CD8-positive, alpha-beta memory T cell (primary cell): ENCODE results near the gene CHL1. TPM values are rescaled to one million over a fixed set of nuclear protein-coding genes. Genes with fewer than 3 reads are reported as not detected.

Source experiments
- CTCF ChIA-PET: fragments of 350-600 bp; sonication (Branson Sonifier 250); formaldehyde crosslinking; loops from one replicate; lab custom pipeline; 2021; ENCODE audit warnings: antibody characterized with exemption; lab: Charles Lee
- POLR2A ChIA-PET: fragments of 350-600 bp; sonication (Branson Sonifier 250); formaldehyde crosslinking; loops from one replicate; lab custom pipeline; 2021; ENCODE audit warnings: antibody characterized with exemption; lab: Charles Lee
- DNase-seq, 5 donors: peaks; one replicate each; pipeline versions ENCODE4 v3.0.0 to v3.0.0-alpha.2; 2020 to 2022; ENCODE audit warnings: mixed read lengths in 1 of 5
- H3K27ac ChIP-seq: one replicate; pipeline ENCODE4 v1.7.0; 2013; ENCODE audit warnings: low read depth, mild to moderate bottlenecking, low read length, moderate library complexity
- H3K27me3 ChIP-seq: 2 replicates; pipeline ENCODE4 v1.7.0; 2013; ENCODE audit warnings: low read length, mild to moderate bottlenecking; ENCODE audit not compliant: insufficient read depth, poor library complexity, severe bottlenecking
- H3K36me3 ChIP-seq: 2 replicates; pipeline ENCODE4 v1.7.0; 2013; ENCODE audit warnings: mild to moderate bottlenecking, low read length, moderate library complexity; ENCODE audit not compliant: insufficient read depth
- H3K4me1 ChIP-seq: 2 replicates; pipeline ENCODE4 v1.7.0; 2013; ENCODE audit warnings: mild to moderate bottlenecking, low read length, moderate library complexity; ENCODE audit not compliant: insufficient read depth
- H3K4me3 ChIP-seq: 2 replicates; pipeline ENCODE4 v1.7.0; 2013; ENCODE audit warnings: mild to moderate bottlenecking, low read length
- H3K9me3 ChIP-seq: 2 replicates; pipeline ENCODE4 v1.7.0; 2013; ENCODE audit warnings: mild to moderate bottlenecking, low read length
- H3K27ac Mint-ChIP-seq, 8 donors: one replicate each; pipeline ENCODE4 v1.8.0; 2020 to 2021; ENCODE audit warnings: mixed read lengths in 8 of 8, mild to moderate bottlenecking in 6 of 8, inconsistent platforms in 3 of 8, moderate library complexity in 3 of 8
- H3K27me3 Mint-ChIP-seq, 2 donors: one replicate each; pipeline ENCODE4 v1.8.0; 2020 to 2021; ENCODE audit warnings: mixed read lengths in 2 of 2, mild to moderate bottlenecking in 1 of 2, moderate library complexity in 1 of 2
- H3K36me3 Mint-ChIP-seq, 3 donors: one replicate each; pipeline ENCODE4 v1.8.0; 2020 to 2021; ENCODE audit warnings: mixed read lengths in 3 of 3, inconsistent platforms in 1 of 3, mild to moderate bottlenecking in 1 of 3
- H3K4me1 Mint-ChIP-seq, 3 donors: one replicate each; pipeline ENCODE4 v1.8.0; 2020 to 2021; ENCODE audit warnings: mixed read lengths in 3 of 3, inconsistent platforms in 1 of 3, mild to moderate bottlenecking in 1 of 3
- H3K4me3 Mint-ChIP-seq, 7 donors: one replicate each; pipeline ENCODE4 v1.8.0; 2020 to 2021; ENCODE audit warnings: mixed read lengths in 7 of 7, mild to moderate bottlenecking in 6 of 7, moderate library complexity in 4 of 7, inconsistent platforms in 2 of 7
- H3K9me3 Mint-ChIP-seq, 5 donors: one replicate each; pipeline ENCODE4 v1.8.0; 2020 to 2022; ENCODE audit warnings: mixed read lengths in 5 of 5, mild to moderate bottlenecking in 3 of 5, moderate library complexity in 2 of 5, inconsistent platforms in 1 of 5
- polyA plus RNA-seq: library from polyadenylated mRNA; unstranded; fragments of 300-500 nt; fragmentation: Illumina TruSeq; gene quantifications from one replicate; pipeline ENCODE4 v1.2.3, GENCODE V29; 2021
- total RNA-seq, 2 experiments: library from RNA; stranded (reverse); gene quantifications; one replicate each; pipeline ENCODE4 v1.2.3, GENCODE V29; 2021

CHL1 gene
- total and polyA plus RNA-seq, 3 experiments from 2014 or later = not detected

DNA sequence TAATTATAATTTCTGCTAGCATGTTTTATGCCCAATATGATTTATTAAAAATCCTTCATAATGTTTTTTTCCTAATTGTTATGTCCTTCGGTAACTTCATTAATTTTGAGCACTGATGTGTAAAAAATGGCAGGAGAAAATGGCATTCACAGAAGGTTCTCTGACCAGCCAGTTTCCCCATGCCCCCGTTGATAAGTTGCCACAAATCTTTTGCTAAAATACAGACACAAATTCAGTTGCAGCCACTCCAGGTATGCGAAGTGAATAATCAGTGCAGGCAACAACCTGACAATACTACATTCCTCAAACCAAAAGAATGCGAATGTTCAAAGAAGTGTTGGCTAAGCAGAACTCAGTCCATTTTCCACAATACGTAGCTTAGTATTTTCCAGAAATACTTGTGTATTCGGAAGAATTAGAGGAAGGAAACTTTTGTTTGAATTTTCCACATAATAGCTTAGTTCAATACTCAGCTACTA lies 32.7 kb downstream of the CHL1 start:
- Mint-ChIP-seq H3K9me3 (peaks cover 0 to 17% (median 6%) of the 10 kb centered on the region in 5 donors), H3K27ac (no peak overlapping the region), H3K36me3 (no peaks in the 10 kb centered on the region), H3K27me3 (no peaks in the 10 kb centered on the region), H3K4me1 (no peaks in the 10 kb centered on the region), H3K4me3 (no peak overlapping the region)
- no peaks in the 10 kb centered on the region for H3K27me3 ChIP-seq
- ChIA-PET CTCF (no interaction called here), POLR2A (no interaction called here)
- DNase-seq = no peak
- H3K36me3 ChIP-seq = no peaks in the 10 kb centered on the region
- no peak overlapping the region for H3K4me3 ChIP-seq
- H3K4me1 ChIP-seq = no peaks in the 10 kb centered on the region
- no peak overlapping the region for H3K27ac ChIP-seq
- H3K9me3 ChIP-seq = no peaks in the 10 kb centered on the region

DNA sequence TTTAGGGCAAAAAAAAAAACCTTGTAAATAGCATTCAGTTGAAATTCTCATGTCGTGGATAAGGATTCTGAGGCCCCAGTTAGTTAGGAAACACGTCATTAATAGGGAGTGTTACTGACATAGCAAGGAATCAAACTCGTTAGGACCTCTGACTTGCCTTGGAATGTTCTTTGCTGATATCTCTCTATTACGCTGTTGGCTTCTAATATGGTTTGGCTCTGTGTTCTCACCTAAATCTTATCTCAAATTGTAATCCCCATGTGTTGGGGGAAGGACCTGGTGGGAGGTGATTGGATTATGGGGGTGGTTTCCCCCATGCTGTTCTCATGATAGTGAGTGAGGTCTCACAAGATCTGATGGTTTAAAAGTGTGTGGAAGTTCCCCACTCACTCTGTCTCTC lies 40.3 kb downstream of the CHL1 start:
- DNase-seq = no peak
- Mint-ChIP-seq H3K27ac (no peak overlapping the region), H3K4me1 (no peaks in the 10 kb centered on the region), H3K36me3 (no peaks in the 10 kb centered on the region), H3K27me3 (no peaks in the 10 kb centered on the region), H3K9me3 (peaks cover 4 to 17% (median 6%) of the 10 kb centered on the region in 5 donors), H3K4me3 (no peak overlapping the region)
- no peaks in the 10 kb centered on the region for H3K36me3 ChIP-seq
- H3K4me3 ChIP-seq = no peak overlapping the region
- H3K4me1 ChIP-seq = no peaks in the 10 kb centered on the region
- H3K9me3 ChIP-seq = no peaks in the 10 kb centered on the region
- ChIA-PET CTCF (no interaction called here), POLR2A (no interaction called here)
- no peak overlapping the region for H3K27ac ChIP-seq
- no peaks in the 10 kb centered on the region for H3K27me3 ChIP-seq

DNA sequence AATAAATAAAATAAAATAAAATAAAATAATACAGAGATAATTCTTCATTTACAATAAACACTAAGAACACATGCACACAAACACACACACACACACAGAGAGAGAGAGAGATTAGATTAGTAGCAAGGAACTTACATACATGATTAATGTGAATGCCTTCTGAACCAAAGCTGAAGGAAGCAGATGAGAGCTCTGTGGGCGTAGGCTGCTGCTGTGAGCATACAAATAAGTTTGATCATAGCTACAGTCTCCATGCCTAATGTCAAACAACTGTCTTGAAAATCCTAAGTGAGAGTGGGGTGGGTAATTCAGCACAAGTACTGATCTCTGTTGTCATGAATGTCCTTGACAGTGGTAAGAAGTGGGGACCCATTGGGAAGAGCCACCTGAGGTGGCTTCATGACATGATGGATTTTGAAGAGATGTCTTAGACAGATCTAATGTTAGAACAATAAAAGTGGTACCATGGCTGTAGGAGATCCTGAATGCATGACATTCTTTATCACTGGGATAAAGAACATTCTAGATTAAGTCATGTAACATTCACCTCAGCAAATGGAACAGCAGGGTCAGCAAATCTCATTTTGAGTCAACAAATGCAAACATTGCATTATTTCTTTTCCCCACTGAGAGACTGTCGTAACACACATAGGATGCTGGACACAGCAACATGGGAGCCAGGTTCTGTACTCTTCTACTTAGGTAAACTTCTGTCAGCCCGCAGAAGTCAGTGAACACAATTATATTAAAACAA lies 46.2 kb downstream of the CHL1 start:
- Mint-ChIP-seq H3K27me3 (no peaks in the 10 kb centered on the region), H3K27ac (no peak overlapping the region), H3K4me3 (no peak overlapping the region), H3K4me1 (no peaks in the 10 kb centered on the region), H3K9me3 (peaks cover 0 to 19% (median 6%) of the 10 kb centered on the region in 5 donors), H3K36me3 (no peaks in the 10 kb centered on the region)
- CTCF ChIA-PET = no interaction called here
- POLR2A ChIA-PET = no interaction called here
- Histone ChIP-seq H3K27ac (no peak overlapping the region), H3K4me1 (no peaks in the 10 kb centered on the region), H3K27me3 (no peaks in the 10 kb centered on the region), H3K36me3 (no peaks in the 10 kb centered on the region), H3K9me3 (no peaks in the 10 kb centered on the region), H3K4me3 (no peak overlapping the region)
- no peak for DNase-seq

DNA sequence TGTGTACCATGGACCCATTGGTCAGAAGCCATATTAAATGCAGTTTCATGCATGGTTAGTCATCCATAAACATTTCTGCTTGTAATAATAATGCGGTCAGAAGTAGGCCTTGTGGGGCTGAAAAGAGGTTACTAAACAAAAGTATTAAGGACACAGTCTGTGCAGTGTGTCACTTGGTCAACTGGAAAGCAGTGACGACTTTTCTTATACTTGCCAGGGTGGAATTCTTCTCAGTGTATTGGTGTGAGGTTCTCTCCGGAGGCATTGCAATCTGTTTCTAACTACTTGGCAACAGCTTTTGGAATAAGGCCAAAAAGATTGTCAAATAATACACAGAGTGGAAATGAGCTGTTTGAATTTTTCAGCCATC lies 46.8 kb downstream of the CHL1 start:
- Mint-ChIP-seq H3K36me3 (no peaks in the 10 kb centered on the region), H3K27me3 (no peaks in the 10 kb centered on the region), H3K9me3 (peaks cover 0 to 19% (median 6%) of the 10 kb centered on the region in 5 donors), H3K27ac (no peak overlapping the region), H3K4me1 (no peaks in the 10 kb centered on the region), H3K4me3 (no peak overlapping the region)
- Histone ChIP-seq H3K9me3 (no peaks in the 10 kb centered on the region), H3K36me3 (no peaks in the 10 kb centered on the region), H3K4me3 (no peak overlapping the region), H3K4me1 (no peaks in the 10 kb centered on the region), H3K27ac (no peak overlapping the region), H3K27me3 (no peaks in the 10 kb centered on the region)
- no peak for DNase-seq
- CTCF ChIA-PET = no interaction called here
- POLR2A ChIA-PET = no interaction called here

DNA sequence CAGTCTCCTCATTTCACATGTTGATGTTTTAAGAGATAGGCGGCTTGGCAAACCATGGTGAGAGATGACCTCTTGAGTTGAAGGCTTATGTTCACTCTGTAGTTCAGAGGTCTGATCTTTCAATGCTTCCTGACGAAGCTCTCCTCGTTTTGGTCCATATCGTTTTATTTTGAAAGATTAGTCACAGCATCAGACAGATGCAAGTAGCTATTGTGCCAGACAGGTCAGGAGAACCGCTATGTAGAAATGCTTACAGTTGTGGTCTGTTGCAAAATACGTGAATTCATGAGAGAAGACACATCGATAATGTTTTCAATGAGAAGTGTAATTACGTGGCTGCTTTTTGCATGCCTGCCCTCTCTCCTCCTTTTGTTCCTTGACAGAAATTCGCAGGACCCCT lies 47.5 kb downstream of the CHL1 start:
- H3K27ac Mint-ChIP-seq = no peak overlapping the region
- DNase-seq = no peak
- Histone ChIP-seq H3K9me3 (no peaks in the 10 kb centered on the region), H3K4me1 (no peaks in the 10 kb centered on the region), H3K27ac (no peak overlapping the region), H3K36me3 (no peaks in the 10 kb centered on the region), H3K27me3 (no peaks in the 10 kb centered on the region), H3K4me3 (no peak overlapping the region)
- peaks cover 0 to 19% (median 6%) of the 10 kb centered on the region in 5 donors for H3K9me3 Mint-ChIP-seq
- no peaks in the 10 kb centered on the region for H3K36me3 Mint-ChIP-seq
- no peak overlapping the region for H3K4me3 Mint-ChIP-seq
- ChIA-PET CTCF (no interaction called here), POLR2A (no interaction called here)
- H3K27me3 Mint-ChIP-seq = no peaks in the 10 kb centered on the region
- H3K4me1 Mint-ChIP-seq = no peaks in the 10 kb centered on the region

DNA sequence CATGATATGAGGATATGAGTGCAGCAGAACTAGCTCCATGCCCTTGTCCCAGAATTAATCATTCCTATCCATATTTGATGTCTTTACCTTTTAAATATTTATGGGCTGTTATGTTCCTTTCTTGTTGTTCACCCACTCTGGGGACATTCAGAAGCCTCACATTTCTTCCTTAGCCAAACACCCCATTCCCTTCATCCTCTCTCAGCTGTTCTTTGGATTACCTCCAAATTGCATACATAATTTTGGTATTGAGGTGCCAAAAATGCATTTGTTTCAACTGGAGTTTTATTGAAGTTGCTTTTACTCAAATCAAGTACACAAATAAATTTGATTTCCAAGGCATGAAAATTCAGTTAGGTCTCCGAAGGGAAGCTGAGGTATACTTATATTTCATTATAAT lies 51.4 kb downstream of the CHL1 start:
- Mint-ChIP-seq H3K27ac (no peak overlapping the region), H3K27me3 (no peaks in the 10 kb centered on the region), H3K9me3 (peaks cover 0 to 7% (median 0%) of the 10 kb centered on the region in 5 donors), H3K4me3 (no peak overlapping the region), H3K36me3 (no peaks in the 10 kb centered on the region), H3K4me1 (no peaks in the 10 kb centered on the region)
- no peaks in the 10 kb centered on the region for H3K9me3 ChIP-seq
- no peaks in the 10 kb centered on the region for H3K4me1 ChIP-seq
- no peaks in the 10 kb centered on the region for H3K27me3 ChIP-seq
- ChIA-PET POLR2A (no interaction called here), CTCF (no interaction called here)
- H3K27ac ChIP-seq = no peak overlapping the region
- DNase-seq = no peak
- H3K36me3 ChIP-seq = no peaks in the 10 kb centered on the region
- no peak overlapping the region for H3K4me3 ChIP-seq

DNA sequence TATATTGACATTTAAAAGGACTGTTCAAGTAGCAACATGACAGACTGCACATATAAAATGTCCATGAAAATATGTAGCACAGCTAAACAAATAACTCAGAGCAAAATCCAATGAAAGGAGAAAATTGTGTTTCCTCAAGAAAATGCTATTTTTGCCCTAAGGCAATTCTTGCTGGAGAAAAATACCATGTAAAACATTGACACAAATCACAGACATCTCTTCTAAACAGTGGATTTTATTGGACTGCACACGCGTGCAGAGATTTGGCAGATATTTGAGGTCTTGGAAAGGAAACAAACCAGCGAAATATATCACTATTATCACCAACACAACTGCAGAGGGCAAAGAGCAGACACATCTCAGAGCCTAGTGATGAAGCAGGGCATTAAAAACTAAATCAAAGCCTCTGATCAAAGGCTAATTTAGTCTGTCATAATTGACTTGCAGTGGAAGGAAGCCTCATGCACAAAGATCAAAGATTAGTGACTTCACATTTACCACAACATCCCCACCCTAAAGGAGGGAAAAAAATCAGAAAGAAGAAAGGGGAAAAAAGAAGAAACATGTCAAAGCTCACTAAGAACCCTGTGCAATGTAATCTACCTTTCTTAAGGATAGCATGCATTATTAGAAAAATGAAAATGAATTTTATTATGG lies 52.4 kb downstream of the CHL1 start:
- peaks cover 0 to 5% (median 0%) of the 10 kb centered on the region in 5 donors for H3K9me3 Mint-ChIP-seq
- DNase-seq = no peak
- no peak overlapping the region for H3K4me3 Mint-ChIP-seq
- Histone ChIP-seq H3K4me3 (no peak overlapping the region), H3K9me3 (no peaks in the 10 kb centered on the region), H3K27me3 (no peaks in the 10 kb centered on the region), H3K4me1 (no peaks in the 10 kb centered on the region), H3K27ac (no peak overlapping the region), H3K36me3 (no peaks in the 10 kb centered on the region)
- H3K36me3 Mint-ChIP-seq = no peaks in the 10 kb centered on the region
- H3K4me1 Mint-ChIP-seq = no peaks in the 10 kb centered on the region
- H3K27ac Mint-ChIP-seq = no peak overlapping the region
- POLR2A ChIA-PET = no interaction called here
- CTCF ChIA-PET = no interaction called here
- H3K27me3 Mint-ChIP-seq = no peaks in the 10 kb centered on the region

DNA sequence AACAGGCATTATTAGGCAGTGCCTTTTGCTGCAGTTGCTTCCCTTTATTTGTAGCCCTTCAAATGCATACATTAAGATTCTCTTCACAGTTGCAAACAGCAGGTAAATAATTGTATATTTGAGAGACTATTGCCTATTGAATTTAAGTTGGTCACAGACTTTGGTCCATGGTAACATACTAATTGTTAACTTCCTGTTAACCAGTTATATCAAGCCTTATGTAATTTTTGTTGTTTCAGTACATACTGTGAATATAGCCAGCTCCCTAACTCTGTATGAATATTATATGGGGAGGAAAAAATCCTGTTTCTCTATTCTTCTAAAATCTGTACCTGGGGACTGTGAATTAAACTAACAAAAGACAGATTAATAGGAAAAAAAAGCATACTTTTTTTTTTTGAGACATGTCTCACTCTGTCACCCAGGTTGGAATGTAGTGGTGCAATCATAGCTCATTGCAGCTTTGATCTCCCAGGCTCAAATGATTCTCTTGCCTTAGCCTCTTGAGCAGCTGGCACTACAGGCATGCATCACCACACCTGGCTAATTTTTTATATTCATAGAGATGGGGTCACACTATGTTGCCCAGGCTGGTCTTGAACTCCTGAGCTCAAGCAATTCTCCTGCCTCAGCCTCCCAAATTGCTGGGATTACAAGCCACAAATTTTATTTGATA lies 53.2 kb downstream of the CHL1 start:
- Mint-ChIP-seq H3K4me3 (no peak overlapping the region), H3K27ac (no peak overlapping the region), H3K9me3 (peaks cover 0 to under 1% (median 0%) of the 10 kb centered on the region in 5 donors), H3K36me3 (no peaks in the 10 kb centered on the region), H3K27me3 (no peaks in the 10 kb centered on the region), H3K4me1 (no peaks in the 10 kb centered on the region)
- POLR2A ChIA-PET = no interaction called here
- H3K27me3 ChIP-seq = no peaks in the 10 kb centered on the region
- no peak overlapping the region for H3K27ac ChIP-seq
- H3K9me3 ChIP-seq = no peaks in the 10 kb centered on the region
- no peaks in the 10 kb centered on the region for H3K4me1 ChIP-seq
- H3K4me3 ChIP-seq = no peak overlapping the region
- CTCF ChIA-PET = no interaction called here
- no peak for DNase-seq
- no peaks in the 10 kb centered on the region for H3K36me3 ChIP-seq
